ENCODE measurements around the gene ATP6V1G3.
"Not testable (repeated sequence)": the region's sequence is repeated elsewhere in the genome, so short reads cannot be mapped to it uniquely, and the experiment has no call there.

The ATP6V1G3 gene

DNA sequence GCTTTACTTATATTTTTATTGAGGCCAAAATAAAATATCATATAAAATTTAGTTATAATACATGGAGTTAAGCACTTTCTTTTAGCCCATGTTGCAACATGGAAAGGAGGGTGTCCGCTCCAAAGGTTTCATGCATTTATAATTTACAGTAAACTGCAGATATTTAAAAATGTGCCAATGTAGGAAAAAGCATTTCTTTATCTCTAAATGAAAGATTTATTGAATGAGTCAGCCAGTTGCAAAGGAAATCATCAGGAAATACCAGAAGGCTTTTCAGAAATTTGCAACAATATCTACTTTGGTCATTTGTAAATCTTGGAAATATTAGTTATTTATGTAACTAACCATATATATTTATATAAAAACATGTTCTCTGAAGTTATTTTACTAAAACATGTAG is 12.1 kb downstream of the ATP6V1G3 start:
- H3K27me3 ChIP-seq (ENCODE audit: control insufficient read depth, insufficient read depth, low read length, poor library complexity, severe bottlenecking), result no peaks in the 10 kb centered on the region

DNA sequence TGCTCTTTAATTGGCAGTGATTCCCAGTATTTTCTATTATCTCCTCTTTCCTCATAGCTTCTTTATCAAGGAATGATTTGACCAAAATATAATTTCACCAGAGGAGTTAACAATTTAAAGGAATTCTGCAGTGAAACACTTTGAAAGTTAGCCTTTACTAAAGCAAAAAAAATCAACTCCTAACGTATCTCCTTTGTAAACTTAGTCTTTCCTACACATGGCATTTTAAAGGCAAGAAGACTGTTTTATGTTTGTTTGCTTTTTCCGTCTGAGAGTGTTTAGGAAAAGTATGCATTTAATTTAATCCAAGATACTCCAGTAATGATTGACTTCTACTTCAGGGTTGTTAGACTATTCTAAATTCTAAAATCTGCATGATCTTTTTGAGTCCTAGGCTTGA is 15.9 kb downstream of the ATP6V1G3 start:
- Histone ChIP-seq H3K4me1 (ENCODE audit: control insufficient read depth, insufficient read depth, low read length) (no peaks in the 10 kb centered on the region), H3K9me3 (ENCODE audit: control insufficient read depth, low read length) (no peaks in the 10 kb centered on the region), H3K27ac (ENCODE audit: insufficient read depth, low read depth, low read length, poor library complexity, severe bottlenecking) (no peak overlapping the region), H3K36me3 (ENCODE audit: control insufficient read depth, insufficient read depth, low read length) (no peaks in the 10 kb centered on the region), H3K4me3 (ENCODE audit: insufficient read depth, low read depth, low read length) (no peak overlapping the region), H3K27me3 (ENCODE audit: control insufficient read depth, insufficient read depth, low read length, poor library complexity, severe bottlenecking) (no peaks in the 10 kb centered on the region)
- WGBS, 2 experiments, result 100% methylated on average over 2 of the region's 2 CpGs; no CpG with 5 or more reads in 1 of the 2 experiments

More for the DNA sequence above, 12.1 kb downstream of the ATP6V1G3 start:
- WGBS, 2 experiments, result no CpG with 5 or more reads among the region's 1 CpG
- no peak overlapping the region for H3K4me3 ChIP-seq (ENCODE audit: insufficient read depth, low read depth, low read length)
- no peaks in the 10 kb centered on the region for H3K36me3 ChIP-seq (ENCODE audit: control insufficient read depth, insufficient read depth, low read length)
- no peaks in the 10 kb centered on the region for H3K4me1 ChIP-seq (ENCODE audit: control insufficient read depth, insufficient read depth, low read length)
- H3K27ac ChIP-seq (ENCODE audit: insufficient read depth, low read depth, low read length, poor library complexity, severe bottlenecking), result no peak overlapping the region
- H3K9me3 ChIP-seq (ENCODE audit: control insufficient read depth, low read length), result no peaks in the 10 kb centered on the region

DNA sequence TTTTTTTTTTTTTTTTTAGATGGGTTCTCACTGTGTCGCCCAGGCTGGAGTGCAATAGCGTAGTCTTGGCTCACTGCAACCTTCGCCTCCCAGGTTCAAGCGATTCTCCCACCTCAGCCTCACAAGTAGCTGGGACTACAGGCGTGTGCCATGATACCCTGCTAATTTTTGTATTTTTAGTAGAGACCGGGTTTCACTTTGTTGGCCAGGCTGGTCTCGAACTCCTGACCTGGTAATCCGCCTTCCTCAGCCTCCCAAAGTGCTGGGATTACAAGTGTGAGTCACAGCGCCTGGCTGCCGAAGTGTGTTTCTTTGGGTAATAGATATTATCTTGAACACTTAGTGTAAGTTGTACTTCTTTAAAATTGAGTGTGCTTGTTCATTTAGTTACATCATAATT is 16.4 kb downstream of the ATP6V1G3 start:
- H3K4me3 ChIP-seq (ENCODE audit: insufficient read depth, low read depth, low read length), result not testable (repeated sequence)
- WGBS, 2 experiments, result 82 to 84% methylated on average over 10 of the region's 10 CpGs

DNA sequence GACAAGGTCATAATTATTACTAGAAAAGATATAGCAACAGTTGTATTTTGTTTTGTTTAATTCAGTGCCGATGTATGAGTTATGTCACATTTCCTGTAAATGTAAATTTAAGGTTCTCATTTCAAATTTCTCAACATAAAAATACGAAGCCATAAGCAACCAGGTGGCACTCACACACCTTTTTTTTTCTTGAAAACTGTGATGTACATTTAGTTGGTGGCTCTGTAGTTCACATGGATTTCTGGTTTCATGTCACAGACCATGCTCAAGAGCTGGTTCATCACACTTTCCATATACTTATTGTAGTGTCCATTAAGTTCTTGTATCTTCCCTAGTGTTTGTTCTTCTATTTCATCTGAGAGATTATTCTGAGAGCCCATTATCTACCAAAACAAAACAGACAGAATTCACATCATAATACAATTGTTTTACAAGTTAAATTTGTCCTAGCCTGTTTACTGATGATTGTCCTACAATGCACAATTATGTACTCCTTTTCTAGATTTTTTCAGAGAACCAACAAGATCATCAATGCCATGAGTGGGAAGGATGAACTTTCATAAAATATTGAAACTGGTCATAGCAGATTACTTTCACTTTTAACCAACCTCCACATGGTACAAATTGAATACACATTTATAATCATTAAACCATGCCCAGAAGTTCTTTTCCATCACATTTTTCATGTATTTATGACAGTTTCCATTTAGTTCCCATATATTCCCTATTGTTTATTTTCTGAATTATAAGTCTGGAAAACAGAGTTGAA is 17.1 kb downstream of the ATP6V1G3 start:
- Histone ChIP-seq H3K9me3 (ENCODE audit: control insufficient read depth, low read length) (no peaks in the 10 kb centered on the region), H3K27me3 (ENCODE audit: control insufficient read depth, insufficient read depth, low read length, poor library complexity, severe bottlenecking) (no peaks in the 10 kb centered on the region), H3K4me3 (ENCODE audit: insufficient read depth, low read depth, low read length) (no peak overlapping the region), H3K36me3 (ENCODE audit: control insufficient read depth, insufficient read depth, low read length) (no peaks in the 10 kb centered on the region), H3K27ac (ENCODE audit: insufficient read depth, low read depth, low read length, poor library complexity, severe bottlenecking) (no peak overlapping the region), H3K4me1 (ENCODE audit: control insufficient read depth, insufficient read depth, low read length) (no peaks in the 10 kb centered on the region)
- 100% methylated on average over 2 of the region's 2 CpGs; no CpG with 5 or more reads in 1 of the 2 experiments for WGBS, 2 experiments

More for the DNA sequence above, 16.4 kb downstream of the ATP6V1G3 start:
- H3K4me1 ChIP-seq (ENCODE audit: control insufficient read depth, insufficient read depth, low read length); H3K36me3 ChIP-seq (ENCODE audit: control insufficient read depth, insufficient read depth, low read length); H3K9me3 ChIP-seq (ENCODE audit: control insufficient read depth, low read length); H3K27me3 ChIP-seq (ENCODE audit: control insufficient read depth, insufficient read depth, low read length, poor library complexity, severe bottlenecking); H3K27ac ChIP-seq (ENCODE audit: insufficient read depth, low read depth, low read length, poor library complexity, severe bottlenecking): not testable (repeated sequence)

DNA sequence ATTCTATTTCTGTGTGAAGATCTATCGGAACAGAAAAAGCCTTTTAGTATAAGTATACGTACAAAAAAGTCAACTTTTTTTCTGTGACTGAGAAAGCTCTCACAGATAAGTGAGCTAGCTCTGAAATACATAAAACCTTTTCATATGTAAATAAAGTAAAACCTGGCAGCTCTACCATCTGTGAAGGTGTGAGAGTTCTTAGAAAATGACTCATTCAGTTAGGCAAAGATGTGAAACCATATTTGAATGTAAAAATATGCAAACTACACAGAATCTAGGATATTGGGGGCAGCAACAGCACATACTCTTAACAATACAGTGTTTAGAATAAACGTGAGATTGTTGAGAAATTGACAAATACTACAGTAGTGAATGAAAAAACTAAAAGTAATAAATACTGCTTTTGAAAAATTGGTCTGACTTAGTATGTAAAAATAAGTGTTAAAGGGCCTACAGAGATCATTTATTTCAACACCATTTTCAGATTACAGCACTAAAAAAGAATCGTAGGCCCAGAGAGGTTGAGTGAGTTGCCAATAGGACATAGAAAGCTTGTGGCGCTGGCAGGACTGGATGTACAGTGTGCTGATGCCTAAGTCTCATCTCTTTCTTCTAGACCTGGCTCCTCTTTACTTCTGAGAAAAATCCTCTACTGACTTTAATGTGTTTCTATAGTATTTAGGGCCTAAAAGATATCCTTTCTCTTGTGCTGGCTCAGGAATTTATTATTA is 19.8 kb downstream of the ATP6V1G3 start:
- Histone ChIP-seq H3K27me3 (ENCODE audit: control insufficient read depth, insufficient read depth, low read length, poor library complexity, severe bottlenecking) (no peaks in the 10 kb centered on the region), H3K36me3 (ENCODE audit: control insufficient read depth, insufficient read depth, low read length) (no peaks in the 10 kb centered on the region), H3K27ac (ENCODE audit: insufficient read depth, low read depth, low read length, poor library complexity, severe bottlenecking) (no peak overlapping the region), H3K4me3 (ENCODE audit: insufficient read depth, low read depth, low read length) (no peak overlapping the region), H3K9me3 (ENCODE audit: control insufficient read depth, low read length) (no peaks in the 10 kb centered on the region), H3K4me1 (ENCODE audit: control insufficient read depth, insufficient read depth, low read length) (no peaks in the 10 kb centered on the region)
- 75 to 87% methylated on average over 4 of the region's 5 CpGs for WGBS, 2 experiments

DNA sequence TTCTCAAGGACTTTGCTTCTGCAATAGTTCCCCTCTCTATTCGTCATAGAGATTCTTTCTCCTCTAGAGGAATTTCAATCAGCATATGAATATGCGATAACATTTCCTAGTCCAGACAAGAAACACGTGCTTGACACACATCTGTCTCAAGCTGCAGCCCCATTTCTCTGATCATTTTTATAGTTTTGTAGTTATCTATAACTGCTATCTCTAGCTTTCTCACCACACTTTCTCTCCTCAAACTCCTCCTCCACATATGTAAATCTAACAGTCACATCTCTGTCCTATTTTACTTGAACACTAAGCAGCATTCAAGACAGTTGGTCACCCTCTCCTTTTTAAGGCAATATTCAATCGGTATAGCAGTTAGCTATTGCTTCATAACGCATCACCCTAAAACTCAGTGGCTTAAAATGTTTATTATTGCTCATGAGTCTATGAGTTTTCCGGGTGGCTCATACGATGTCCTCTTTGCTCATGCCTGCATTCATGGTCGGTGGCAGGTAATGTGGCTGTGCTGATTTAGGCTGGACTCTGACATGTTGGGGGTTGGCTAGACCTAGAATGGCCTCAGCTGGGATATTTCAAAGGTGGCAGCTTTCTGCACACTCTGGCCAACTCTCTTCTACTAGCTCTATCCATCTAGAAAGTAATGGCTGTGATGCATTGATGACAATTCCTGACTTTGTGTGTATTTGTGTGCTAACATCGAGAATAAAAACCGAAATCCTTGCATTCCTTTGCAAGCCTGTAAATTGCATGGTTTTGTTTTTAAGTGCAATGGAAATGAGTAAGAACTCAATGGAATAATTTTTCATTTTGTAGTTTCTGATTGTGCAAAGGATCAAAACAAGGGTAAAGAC is 20.6 kb downstream of the ATP6V1G3 start:
- no peak overlapping the region for H3K27ac ChIP-seq (ENCODE audit: insufficient read depth, low read depth, low read length, poor library complexity, severe bottlenecking)
- no peaks in the 10 kb centered on the region for H3K4me1 ChIP-seq (ENCODE audit: control insufficient read depth, insufficient read depth, low read length)
- 89 to 91% methylated on average over 10 of the region's 10 CpGs for WGBS, 2 experiments
- H3K36me3 ChIP-seq (ENCODE audit: control insufficient read depth, insufficient read depth, low read length), result no peaks in the 10 kb centered on the region
- H3K9me3 ChIP-seq (ENCODE audit: control insufficient read depth, low read length), result no peaks in the 10 kb centered on the region
- no peaks in the 10 kb centered on the region for H3K27me3 ChIP-seq (ENCODE audit: control insufficient read depth, insufficient read depth, low read length, poor library complexity, severe bottlenecking)
- no peak overlapping the region for H3K4me3 ChIP-seq (ENCODE audit: insufficient read depth, low read depth, low read length)

DNA sequence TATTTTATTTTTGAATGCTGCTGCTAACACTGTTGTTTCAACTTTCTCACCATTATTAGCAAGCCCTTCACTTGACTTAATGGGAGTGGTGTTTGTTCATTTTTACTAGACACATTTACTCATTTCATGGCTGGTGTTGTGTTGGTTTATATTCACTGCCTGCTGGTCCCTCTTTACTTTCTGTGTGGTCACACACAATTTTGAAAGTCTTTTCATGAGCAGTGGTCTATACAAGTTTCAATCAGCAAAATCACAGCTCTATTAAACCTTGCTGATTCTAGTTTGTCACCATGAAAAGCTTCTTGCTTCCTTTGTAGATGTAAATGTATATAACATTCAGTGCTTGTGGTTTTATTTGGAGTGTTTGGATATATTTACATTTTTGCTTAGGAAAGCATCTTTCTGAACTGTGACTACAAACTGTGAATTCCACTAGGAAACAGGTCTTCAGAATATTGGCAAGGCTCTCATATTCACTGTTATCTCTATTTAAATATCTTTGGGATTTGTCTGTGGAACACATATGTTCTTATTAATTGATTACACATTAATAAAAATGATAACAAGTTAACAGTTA is 22.8 kb downstream of the ATP6V1G3 start:
- H3K36me3 ChIP-seq (ENCODE audit: control insufficient read depth, insufficient read depth, low read length), result no peaks in the 10 kb centered on the region
- no peaks in the 10 kb centered on the region for H3K27me3 ChIP-seq (ENCODE audit: control insufficient read depth, insufficient read depth, low read length, poor library complexity, severe bottlenecking)
- no peaks in the 10 kb centered on the region for H3K9me3 ChIP-seq (ENCODE audit: control insufficient read depth, low read length)
- H3K4me1 ChIP-seq (ENCODE audit: control insufficient read depth, insufficient read depth, low read length), result no peaks in the 10 kb centered on the region
- no peak overlapping the region for H3K27ac ChIP-seq (ENCODE audit: insufficient read depth, low read depth, low read length, poor library complexity, severe bottlenecking)
- no peak overlapping the region for H3K4me3 ChIP-seq (ENCODE audit: insufficient read depth, low read depth, low read length)

DNA sequence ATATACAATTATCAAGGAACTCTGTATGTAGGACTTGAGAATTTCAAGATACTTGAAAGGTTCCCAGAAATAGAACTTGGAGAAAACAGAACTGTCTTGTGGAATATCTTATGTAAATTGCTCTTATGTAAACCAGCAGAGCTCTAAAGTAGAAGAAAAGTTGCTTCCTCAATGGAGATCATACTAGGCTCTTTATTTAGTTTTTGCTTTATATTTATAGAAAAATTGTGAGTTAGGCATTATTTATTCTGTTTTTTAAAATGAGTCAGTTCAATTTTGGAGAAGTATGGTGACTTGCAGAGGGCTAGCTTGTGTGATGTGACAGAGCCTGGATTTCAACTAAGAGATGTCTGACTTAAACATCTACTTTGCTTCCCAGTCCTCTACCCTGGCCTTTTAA is 40.4 kb downstream of the ATP6V1G3 start:
- Histone ChIP-seq H3K27ac (ENCODE audit: insufficient read depth, low read depth, low read length, poor library complexity, severe bottlenecking) (no peak overlapping the region), H3K4me3 (ENCODE audit: insufficient read depth, low read depth, low read length) (no peak overlapping the region), H3K27me3 (ENCODE audit: control insufficient read depth, insufficient read depth, low read length, poor library complexity, severe bottlenecking) (no peaks in the 10 kb centered on the region), H3K36me3 (ENCODE audit: control insufficient read depth, insufficient read depth, low read length) (no peaks in the 10 kb centered on the region), H3K4me1 (ENCODE audit: control insufficient read depth, insufficient read depth, low read length) (no peaks in the 10 kb centered on the region), H3K9me3 (ENCODE audit: control insufficient read depth, low read length) (no peaks in the 10 kb centered on the region)

DNA sequence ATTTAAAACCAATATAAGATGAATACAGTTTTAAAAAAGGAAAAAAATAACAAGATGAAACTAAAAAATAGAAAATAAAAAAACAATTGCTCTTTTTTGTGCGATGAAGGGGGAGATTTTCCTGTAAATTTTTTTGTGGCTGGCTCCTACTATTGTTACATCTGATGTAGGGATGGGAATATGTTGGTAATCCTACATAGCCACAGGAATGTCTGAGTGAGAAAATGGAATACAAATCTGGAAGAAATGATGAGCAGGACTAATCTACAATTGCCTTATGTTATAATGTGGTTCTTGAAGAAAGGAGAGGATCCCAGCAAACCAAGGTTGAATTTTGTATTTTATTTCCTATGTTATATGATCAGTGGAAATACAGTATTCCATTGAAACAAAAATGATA is 40.9 kb downstream of the ATP6V1G3 start:
- Histone ChIP-seq H3K4me3 (ENCODE audit: insufficient read depth, low read depth, low read length) (no peak overlapping the region), H3K27ac (ENCODE audit: insufficient read depth, low read depth, low read length, poor library complexity, severe bottlenecking) (no peak overlapping the region), H3K9me3 (ENCODE audit: control insufficient read depth, low read length) (no peaks in the 10 kb centered on the region), H3K36me3 (ENCODE audit: control insufficient read depth, insufficient read depth, low read length) (no peaks in the 10 kb centered on the region), H3K27me3 (ENCODE audit: control insufficient read depth, insufficient read depth, low read length, poor library complexity, severe bottlenecking) (no peaks in the 10 kb centered on the region), H3K4me1 (ENCODE audit: control insufficient read depth, insufficient read depth, low read length) (no peaks in the 10 kb centered on the region)
- 83 to 90% methylated on average over 1 of the region's 1 CpG for WGBS, 2 experiments

DNA sequence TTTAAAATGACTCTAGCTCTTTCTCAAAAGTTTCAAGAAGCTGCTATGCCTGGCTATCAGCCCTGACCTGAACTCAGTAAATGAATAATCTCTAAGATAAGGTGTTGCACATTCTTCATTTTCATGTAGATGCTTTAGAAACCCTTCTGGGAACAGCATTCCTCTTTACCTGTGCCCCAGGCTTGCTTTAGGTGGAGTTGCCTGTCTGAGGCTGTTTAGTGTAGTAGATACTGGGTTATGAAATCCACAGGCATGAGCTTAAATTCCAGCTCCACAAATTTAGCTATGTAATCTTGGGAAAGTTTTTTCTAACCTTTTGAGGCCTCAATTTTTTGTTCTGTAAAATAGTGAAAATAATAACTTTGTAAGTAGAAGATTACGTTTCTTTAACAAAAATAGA is 41.6 kb downstream of the ATP6V1G3 start:
- H3K4me1 ChIP-seq (ENCODE audit: control insufficient read depth, insufficient read depth, low read length), result no peaks in the 10 kb centered on the region
- no peaks in the 10 kb centered on the region for H3K36me3 ChIP-seq (ENCODE audit: control insufficient read depth, insufficient read depth, low read length)
- no peaks in the 10 kb centered on the region for H3K9me3 ChIP-seq (ENCODE audit: control insufficient read depth, low read length)
- 83 to 100% methylated on average over 1 of the region's 1 CpG for WGBS, 2 experiments
- H3K4me3 ChIP-seq (ENCODE audit: insufficient read depth, low read depth, low read length), result no peak overlapping the region
- no peak overlapping the region for H3K27ac ChIP-seq (ENCODE audit: insufficient read depth, low read depth, low read length, poor library complexity, severe bottlenecking)
- no peaks in the 10 kb centered on the region for H3K27me3 ChIP-seq (ENCODE audit: control insufficient read depth, insufficient read depth, low read length, poor library complexity, severe bottlenecking)
